Measurements from ENCODE around the gene STUM.

DNA sequence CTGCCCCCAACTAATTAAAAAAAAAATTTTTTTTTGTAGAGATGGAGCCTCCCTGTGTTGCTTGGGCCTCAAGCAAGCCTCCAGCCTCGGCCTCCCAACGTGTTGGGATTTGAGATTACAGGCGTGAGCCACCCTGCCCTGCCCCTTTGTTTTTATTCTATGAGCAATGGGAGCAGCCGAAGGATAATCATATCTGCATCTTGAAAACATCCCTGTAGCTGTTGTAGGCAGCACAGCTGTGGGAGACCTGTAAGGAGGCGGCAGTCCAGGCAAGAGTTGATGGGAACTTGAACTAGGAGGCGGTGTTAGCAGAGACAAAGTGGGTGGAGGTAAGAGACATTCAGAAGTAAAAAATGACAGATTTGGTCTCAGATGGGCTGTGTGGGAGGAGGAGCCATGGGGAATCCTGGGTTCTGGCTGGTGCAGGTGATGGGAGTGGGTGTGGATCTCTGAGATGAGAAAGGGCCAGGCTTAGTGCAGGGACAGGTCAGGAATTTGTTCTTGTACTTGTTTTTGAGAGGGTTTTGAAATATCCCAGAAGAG lies 31.3 kb downstream of the STUM start:
- TF ChIP-seq, protein P1, sequence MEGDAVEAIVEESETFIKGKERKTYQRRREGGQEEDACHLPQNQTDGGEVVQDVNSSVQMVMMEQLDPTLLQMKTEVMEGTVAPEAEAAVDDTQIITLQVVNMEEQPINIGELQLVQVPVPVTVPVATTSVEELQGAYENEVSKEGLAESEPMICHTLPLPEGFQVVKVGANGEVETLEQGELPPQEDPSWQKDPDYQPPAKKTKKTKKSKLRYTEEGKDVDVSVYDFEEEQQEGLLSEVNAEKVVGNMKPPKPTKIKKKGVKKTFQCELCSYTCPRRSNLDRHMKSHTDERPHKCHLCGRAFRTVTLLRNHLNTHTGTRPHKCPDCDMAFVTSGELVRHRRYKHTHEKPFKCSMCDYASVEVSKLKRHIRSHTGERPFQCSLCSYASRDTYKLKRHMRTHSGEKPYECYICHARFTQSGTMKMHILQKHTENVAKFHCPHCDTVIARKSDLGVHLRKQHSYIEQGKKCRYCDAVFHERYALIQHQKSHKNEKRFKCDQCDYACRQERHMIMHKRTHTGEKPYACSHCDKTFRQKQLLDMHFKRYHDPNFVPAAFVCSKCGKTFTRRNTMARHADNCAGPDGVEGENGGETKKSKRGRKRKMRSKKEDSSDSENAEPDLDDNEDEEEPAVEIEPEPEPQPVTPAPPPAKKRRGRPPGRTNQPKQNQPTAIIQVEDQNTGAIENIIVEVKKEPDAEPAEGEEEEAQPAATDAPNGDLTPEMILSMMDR (IDR thresholded peaks at IDR 0.05 in 4 of 5, conservative IDR thresholded peaks at IDR 0.05 in 1 of 5): no peak
- TF ChIP-seq POLR2A (IDR thresholded peaks at IDR 0.05): no peak

All from gastrocnemius medialis (tissue), 4 donors.